WTC11 (cell line): ENCODE measurements around the gene RARA. TPM values are rescaled to one million over a fixed set of nuclear protein-coding genes. Genes with fewer than 3 reads are reported as not detected.

Experiments used
- ATAC-seq: fragments of 200-7000 bp; cut with Tn5 transposase; 2 replicates; pipeline ENCODE4 v1.10.0; 2021; ENCODE audit warnings: mild to moderate bottlenecking, moderate library complexity
- CTCF ChIA-PET: fragments of 300-600 bp; sonication (Branson Sonifier 250); formaldehyde crosslinking; loops from one replicate; lab custom pipeline; 2021; ENCODE audit warnings: antibody characterized with exemption; lab: Charles Lee
- POLR2A ChIA-PET: fragments of 350-600 bp; sonication (Branson Sonifier 250); formaldehyde crosslinking; loops from one replicate; lab custom pipeline; 2021; ENCODE audit warnings: antibody characterized with exemption; lab: Charles Lee
- DNase-seq: peaks from one replicate; pipeline ENCODE4 v3.0.0; 2021; ENCODE audit warnings: low spot score
- H3K27ac Mint-ChIP-seq: 2 replicates; pipeline ENCODE4 v1.8.0; 2021; ENCODE audit warnings: mixed read lengths
- H3K27me3 Mint-ChIP-seq: 2 replicates; pipeline ENCODE4 v1.8.0; 2021; ENCODE audit warnings: low read depth, mild to moderate bottlenecking, moderate library complexity, mixed read lengths
- H3K36me3 Mint-ChIP-seq: 2 replicates; pipeline ENCODE4 v1.8.0; 2021; ENCODE audit warnings: mixed read lengths
- H3K4me1 Mint-ChIP-seq: 2 replicates; pipeline ENCODE4 v1.8.0; 2022; ENCODE audit warnings: mixed read lengths
- H3K4me3 Mint-ChIP-seq: 2 replicates; pipeline ENCODE4 v1.8.0; 2021; ENCODE audit warnings: mild to moderate bottlenecking, moderate library complexity, mixed read lengths
- H3K9me3 Mint-ChIP-seq: 2 replicates; pipeline ENCODE4 v1.8.0; 2021; ENCODE audit warnings: mixed read lengths
- CREB1 ChIP-seq: sonication (generic); formaldehyde crosslinking; IDR thresholded peaks from 2 replicates; pipeline ENCODE4 v1.8.0; 2023; ENCODE audit warnings: mild to moderate bottlenecking, missing genetic modification reagents
- FOXK1 ChIP-seq: sonication (generic); formaldehyde crosslinking; IDR thresholded peaks from 2 replicates; pipeline ENCODE4 v1.8.0; 2022; ENCODE audit warnings: mild to moderate bottlenecking, moderate library complexity, missing genetic modification reagents
- GRHL2 ChIP-seq: fragments of 250-450 bp; sonication (Bioruptor Pico); IDR thresholded peaks from 2 replicates; pipeline ENCODE4 v1.8.0; 2022; ENCODE audit warnings: mild to moderate bottlenecking, moderate library complexity; ENCODE audit not compliant: insufficient replicate concordance, severe bottlenecking
- IRF2 ChIP-seq: sonication (generic); formaldehyde crosslinking; IDR thresholded peaks from 2 replicates; pipeline ENCODE4 v1.8.0; 2022; ENCODE audit warnings: low read depth, missing genetic modification reagents, borderline replicate concordance
- PREB ChIP-seq: sonication (generic); formaldehyde crosslinking; IDR thresholded peaks from 2 replicates; pipeline ENCODE4 v1.8.1; 2022; ENCODE audit warnings: mild to moderate bottlenecking, missing genetic modification reagents, moderate library complexity, borderline replicate concordance
- RORB ChIP-seq: fragments of 250-450 bp; sonication (Bioruptor Pico); IDR thresholded peaks from 2 replicates; pipeline ENCODE4 v1.9.0; 2021; ENCODE audit warnings: mild to moderate bottlenecking
- ZBTB21 ChIP-seq: sonication (generic); formaldehyde crosslinking; IDR thresholded peaks from 2 replicates; pipeline ENCODE4 v1.8.1; 2023; ENCODE audit warnings: mild to moderate bottlenecking, missing genetic modification reagents, borderline replicate concordance
- ZNF232 ChIP-seq: sonication (generic); formaldehyde crosslinking; IDR thresholded peaks from 2 replicates; pipeline ENCODE4 v1.8.0; 2022; ENCODE audit warnings: mild to moderate bottlenecking, missing genetic modification reagents
- ZNF281 ChIP-seq: sonication (generic); formaldehyde crosslinking; IDR thresholded peaks from 2 replicates; pipeline ENCODE4 v1.8.0; 2023; ENCODE audit warnings: mild to moderate bottlenecking, missing genetic modification reagents
- ZNF317 ChIP-seq: sonication (generic); formaldehyde crosslinking; IDR thresholded peaks from 2 replicates; pipeline ENCODE4 v1.8.1; 2023; ENCODE audit warnings: low read depth, mild to moderate bottlenecking, moderate library complexity, missing genetic modification reagents, borderline replicate concordance
- ZNF423 ChIP-seq: fragments of 250-450 bp; sonication (Bioruptor Pico); IDR thresholded peaks from 2 replicates; pipeline ENCODE4 v2.1.2; 2022; ENCODE audit warnings: mild to moderate bottlenecking, moderate library complexity
- total RNA-seq: library from RNA; stranded (reverse); gene quantifications from 3 replicates; pipeline ENCODE4 v1.2.3, GENCODE V29; 2021
- TF ChIP-seq, protein P1 (sequence below): sonication (generic); formaldehyde crosslinking; IDR thresholded peaks from 2 replicates; pipeline ENCODE4 v1.8.1; 2022; ENCODE audit warnings: low read depth, mild to moderate bottlenecking, moderate library complexity, missing genetic modification reagents, borderline replicate concordance
- TF ChIP-seq, protein P2 (sequence below): sonication (generic); formaldehyde crosslinking; IDR thresholded peaks from 2 replicates; pipeline ENCODE4 v1.8.1; 2023; ENCODE audit warnings: mild to moderate bottlenecking, missing genetic modification reagents, moderate library complexity

The RARA gene
- total RNA-seq, 1 experiment from 2014 or later = 20.7 TPM

DNA sequence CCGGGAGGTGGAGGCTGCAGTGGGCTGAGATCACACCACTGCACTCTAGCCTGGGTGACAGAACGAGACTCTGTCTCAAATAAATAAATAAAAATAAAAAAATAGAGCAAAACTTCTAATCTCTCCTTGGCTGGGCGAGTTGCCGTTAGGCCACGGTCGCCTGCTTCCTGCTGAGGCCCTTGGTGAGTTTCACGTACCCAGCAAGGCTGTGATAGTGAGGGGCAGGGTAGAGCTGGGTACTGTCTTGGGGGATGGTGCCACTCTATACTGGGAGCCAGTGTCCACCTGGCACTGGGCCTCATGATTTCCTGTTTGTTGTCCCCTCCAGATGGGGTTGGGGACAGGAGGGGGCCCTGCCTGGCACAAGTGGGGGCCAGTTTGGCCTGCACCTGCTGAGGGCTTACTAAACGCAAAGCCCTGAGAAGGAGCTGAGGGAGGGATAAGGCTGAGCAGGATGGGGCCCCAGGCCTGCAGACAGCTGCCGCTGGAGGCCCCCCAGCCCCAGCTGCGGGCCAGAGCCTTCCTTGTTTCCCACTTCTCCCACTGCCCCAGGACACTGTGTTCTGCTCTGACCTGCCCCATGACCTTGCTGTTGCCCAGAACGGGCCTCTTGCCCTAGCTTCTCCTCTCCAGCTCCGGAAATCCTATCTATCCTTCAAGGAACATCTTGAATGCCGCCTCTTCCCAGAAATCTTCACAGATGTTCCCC lies 30.1 kb downstream of the RARA start:
- TF ChIP-seq RORB (CRISPR knock-in tag) = no peak
- TF ChIP-seq CREB1 (CRISPR knock-in tag) = no peak
- TF ChIP-seq PREB (CRISPR knock-in tag) = no peak
- TF ChIP-seq GRHL2 (CRISPR knock-in tag) = no peak
- TF ChIP-seq ZBTB21 (CRISPR knock-in tag) = no peak
- no peak for TF ChIP-seq IRF2 (CRISPR knock-in tag)
- TF ChIP-seq, protein P1, sequence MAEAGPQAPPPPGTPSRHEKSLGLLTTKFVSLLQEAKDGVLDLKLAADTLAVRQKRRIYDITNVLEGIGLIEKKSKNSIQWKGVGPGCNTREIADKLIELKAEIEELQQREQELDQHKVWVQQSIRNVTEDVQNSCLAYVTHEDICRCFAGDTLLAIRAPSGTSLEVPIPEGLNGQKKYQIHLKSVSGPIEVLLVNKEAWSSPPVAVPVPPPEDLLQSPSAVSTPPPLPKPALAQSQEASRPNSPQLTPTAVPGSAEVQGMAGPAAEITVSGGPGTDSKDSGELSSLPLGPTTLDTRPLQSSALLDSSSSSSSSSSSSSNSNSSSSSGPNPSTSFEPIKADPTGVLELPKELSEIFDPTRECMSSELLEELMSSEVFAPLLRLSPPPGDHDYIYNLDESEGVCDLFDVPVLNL (CRISPR knock-in tag) = no peak
- DNase-seq (no peak), ATAC-seq (no peak)
- no peak overlapping the region for H3K27ac Mint-ChIP-seq
- H3K36me3 Mint-ChIP-seq = no peaks in the 10 kb centered on the region
- CTCF ChIA-PET = interaction anchor here (0.8 to 1.4 kb wide), 4 partner anchors 9 to 32 kb away, joined by 3 to 7 read pairs (median 4); no protein-coding TSS in a partner anchor
- H3K9me3 Mint-ChIP-seq = no peaks in the 10 kb centered on the region
- H3K4me3 Mint-ChIP-seq = no peak overlapping the region
- peaks cover 64% of the 10 kb centered on the region for H3K27me3 Mint-ChIP-seq
- H3K4me1 Mint-ChIP-seq = peaks cover 19% of the 10 kb centered on the region
- POLR2A ChIA-PET = no interaction called here

DNA sequence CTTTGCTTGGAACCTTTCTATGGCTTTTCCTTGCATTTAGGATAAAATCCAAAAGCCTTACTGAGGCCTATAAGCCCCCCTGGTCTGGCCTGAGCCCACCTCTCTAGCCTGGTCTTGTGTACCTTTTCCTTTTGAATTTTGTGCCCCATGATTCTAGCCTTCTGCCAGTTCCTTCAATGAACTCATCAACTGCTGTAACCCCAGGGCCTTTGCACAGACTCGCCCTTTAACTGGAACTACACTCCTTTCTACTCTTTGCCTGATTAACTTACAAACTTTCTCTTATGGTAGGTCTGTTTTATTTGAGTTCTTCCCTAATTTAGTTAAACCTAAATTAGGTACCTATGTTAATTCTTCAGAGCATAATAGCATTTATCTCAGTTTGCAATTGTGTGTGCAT lies 31.3 kb downstream of the RARA start:
- CTCF ChIA-PET = interaction anchor here (0.7 to 1.3 kb wide), 4 partner anchors 15 to 122 kb away, joined by 4 to 8 read pairs (median 6); no protein-coding TSS in a partner anchor
- no peak for TF ChIP-seq ZNF232
- no peak for TF ChIP-seq FOXK1 (CRISPR knock-in tag)
- TF ChIP-seq ZNF317 (CRISPR knock-in tag) = no peak
- no peak for TF ChIP-seq ZNF281 (CRISPR knock-in tag)
- no peak for TF ChIP-seq CREB1 (CRISPR knock-in tag)
- no peak for TF ChIP-seq ZNF423 (CRISPR knock-in tag)
- TF ChIP-seq, protein P2, sequence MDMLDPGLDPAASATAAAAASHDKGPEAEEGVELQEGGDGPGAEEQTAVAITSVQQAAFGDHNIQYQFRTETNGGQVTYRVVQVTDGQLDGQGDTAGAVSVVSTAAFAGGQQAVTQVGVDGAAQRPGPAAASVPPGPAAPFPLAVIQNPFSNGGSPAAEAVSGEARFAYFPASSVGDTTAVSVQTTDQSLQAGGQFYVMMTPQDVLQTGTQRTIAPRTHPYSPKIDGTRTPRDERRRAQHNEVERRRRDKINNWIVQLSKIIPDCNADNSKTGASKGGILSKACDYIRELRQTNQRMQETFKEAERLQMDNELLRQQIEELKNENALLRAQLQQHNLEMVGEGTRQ (CRISPR knock-in tag) = no peak
- POLR2A ChIA-PET = interaction anchor here (0.6 kb wide), 1 partner anchor 277 kb away, joined by 5 read pairs; no protein-coding TSS in a partner anchor
- ATAC-seq (no peak), DNase-seq (no peak)
- Mint-ChIP-seq H3K27me3 (peaks cover 69% of the 10 kb centered on the region), H3K36me3 (no peaks in the 10 kb centered on the region), H3K4me1 (peaks cover 27% of the 10 kb centered on the region), H3K9me3 (no peaks in the 10 kb centered on the region), H3K4me3 (no peak overlapping the region), H3K27ac (no peak overlapping the region)
